HCT116 (cell line): ENCODE results near the gene RTN4RL1. TPM values are rescaled to one million over a fixed set of nuclear protein-coding genes. Genes with fewer than 3 reads are reported as not detected.

Experiments used
- ATAC-seq: fragments of 200-7000 bp; cut with Tn5 transposase; 2 replicates; pipeline ENCODE4 v1.9.1; 2020; ENCODE audit warnings: mild to moderate bottlenecking, moderate library complexity
- BruUV-seq: library from RNA; stranded (reverse); fragments of 400-500 nt; replicated peaks from 2 replicates; lab custom pipeline; 2021; lab: Mats Ljungman, UMichigan
- CTCF ChIA-PET: fragments of 300-600 bp; sonication (Branson Sonifier 250); formaldehyde crosslinking; loops from one replicate; lab custom pipeline; 2021; ENCODE audit warnings: antibody characterized with exemption; lab: Charles Lee
- POLR2A ChIA-PET: fragments of 300-600, 350-600 bp; sonication (Branson Sonifier 250); formaldehyde crosslinking; loops from one replicate; lab custom pipeline; 2021; ENCODE audit warnings: antibody characterized with exemption; lab: Charles Lee
- RAD21 ChIA-PET, 2 experiments: fragments of 300-600 bp; sonication (Branson Sonifier 250); formaldehyde crosslinking; loops; one replicate each; lab custom pipeline; 2023; ENCODE audit warnings: low total read pairs in 2 of 2; ENCODE audit not compliant: uncharacterized antibody in 2 of 2, unreplicated experiment in 2 of 2, low non-redundant PET in 1 of 2; lab: Charles Lee
- DNase-seq: peaks from one replicate; pipeline ENCODE4 v3.0.0-alpha.2; 2010; ENCODE audit warnings: low read depth, low spot score
- H2AFZ ChIP-seq: fragments of 200-600 bp; shearing (Covaris generic), sonication (generic); 2 replicates; pipeline ENCODE4 v1.6.1; 2017; ENCODE audit warnings: low read depth, mixed run types, mixed read lengths, antibody characterized with exemption, low read length; ENCODE audit not compliant: poor library complexity, severe bottlenecking
- H3K27ac ChIP-seq: 2 replicates; pipeline ENCODE4 v1.5.1; 2012; ENCODE audit warnings: low read depth, low read length
- H3K27me3 ChIP-seq: fragments of 200-600 bp; sonication (generic); 2 replicates; pipeline ENCODE4 v1.6.1; 2016; ENCODE audit warnings: mixed run types, low read length, mixed read lengths; ENCODE audit not compliant: insufficient read depth
- H3K36me3 ChIP-seq, 2 experiments: fragments of 200-500 bp in 1 of 2; fragments of 200-600 bp in 1 of 2; sonication (Bioruptor generic) in 1 of 2; sonication (generic) in 1 of 2; 2 replicates each; pipeline versions ENCODE4 v1.5.1 to v1.6.1; 2014 to 2016; ENCODE audit warnings: low read length in 2 of 2, inconsistent platforms in 1 of 2, mixed read lengths in 1 of 2, mixed run types in 1 of 2; ENCODE audit not compliant: insufficient read depth in 2 of 2, control insufficient read depth in 1 of 2
- H3K4me1 ChIP-seq, 2 experiments: fragments of 200-600 bp in 1 of 2; sonication (generic) in 1 of 2; 2 replicates each; pipeline versions ENCODE4 v1.5.1 to v1.6.1; 2012 to 2017; ENCODE audit warnings: low read length in 2 of 2, inconsistent platforms in 1 of 2, mild to moderate bottlenecking in 1 of 2, mixed read lengths in 1 of 2, mixed run types in 1 of 2, moderate library complexity in 1 of 2; ENCODE audit not compliant: insufficient read depth in 2 of 2, control insufficient read depth in 1 of 2
- H3K4me2 ChIP-seq: fragments of 200-600 bp; sonication (generic); 2 replicates; pipeline ENCODE4 v1.6.1; 2017; ENCODE audit warnings: mixed run types, low read length, mixed read lengths
- H3K4me3 ChIP-seq, 2 experiments: fragments of 200-600 bp in 1 of 2; sonication (generic) in 1 of 2; replicated peaks in 1 of 2; 2 replicates each; pipeline ENCODE4 v1.5.1; 2011 to 2016; ENCODE audit warnings: low read length in 2 of 2, control low read depth in 1 of 2, low read depth in 1 of 2, mild to moderate bottlenecking in 1 of 2, mixed read lengths in 1 of 2, mixed run types in 1 of 2
- H3K79me2 ChIP-seq: fragments of 200-600 bp; sonication (generic); 2 replicates; pipeline ENCODE4 v1.6.1; 2017; ENCODE audit warnings: mild to moderate bottlenecking, mixed run types, low read length, moderate library complexity, mixed read lengths; ENCODE audit not compliant: insufficient read depth
- H3K9ac ChIP-seq: fragments of 200-600 bp; sonication (generic); 2 replicates; pipeline ENCODE4 v1.6.1; 2016; ENCODE audit warnings: low read length, mixed read lengths
- H3K9me2 ChIP-seq: fragments of 200-600 bp; sonication (generic), shearing (Covaris generic); 2 replicates; pipeline ENCODE4 v1.6.1; 2017; ENCODE audit warnings: mixed run types, mild to moderate bottlenecking, moderate library complexity; ENCODE audit not compliant: insufficient read depth
- H3K9me3 ChIP-seq, 2 experiments: fragments of 200-500 bp in 1 of 2; fragments of 200-600 bp in 1 of 2; sonication (Bioruptor generic) in 1 of 2; sonication (generic) in 1 of 2; 2 replicates each; pipeline ENCODE4 v1.6.1; 2014 to 2017; ENCODE audit warnings: low read length in 2 of 2, mixed read lengths in 2 of 2, inconsistent platforms in 1 of 2, low read depth in 1 of 2, mild to moderate bottlenecking in 1 of 2, mixed run types in 1 of 2, moderate library complexity in 1 of 2; ENCODE audit not compliant: control insufficient read depth in 1 of 2, insufficient read depth in 1 of 2
- H4K20me1 ChIP-seq: fragments of 200-600 bp; sonication (generic), shearing (Covaris generic); 2 replicates; pipeline ENCODE4 v1.6.1; 2017; ENCODE audit warnings: mixed run types, mild to moderate bottlenecking, moderate library complexity; ENCODE audit not compliant: insufficient read depth
- ELF1 ChIP-seq: IDR thresholded peaks from 2 replicates; pipeline ENCODE4 v1.6.1; 2012; ENCODE audit warnings: low read depth, borderline replicate concordance
- FOSL1 ChIP-seq: IDR thresholded peaks from 2 replicates; pipeline ENCODE4 v1.6.1; 2012; ENCODE audit warnings: low read depth
- SIN3A ChIP-seq: IDR thresholded peaks from 2 replicates; pipeline ENCODE4 v1.6.1; 2012; ENCODE audit warnings: low read depth
- SRF ChIP-seq: IDR thresholded peaks from 2 replicates; pipeline ENCODE4 v1.6.1; 2012; ENCODE audit warnings: low read depth
- TCF7L2 ChIP-seq: IDR thresholded peaks from 2 replicates; pipeline ENCODE4 v1.7.0; 2011; ENCODE audit warnings: borderline replicate concordance, inconsistent platforms; ENCODE audit not compliant: insufficient read depth, insufficient read length; ENCODE audit errors: extremely low read depth
- YY1 ChIP-seq: IDR thresholded peaks from 2 replicates; pipeline ENCODE4 v1.6.1; 2011; ENCODE audit warnings: low read length, low read depth, moderate library complexity, mild to moderate bottlenecking; ENCODE audit not compliant: insufficient replicate concordance; ENCODE audit errors: extremely low read depth
- intact Hi-C: fragments of 100-400 bp; cut with micrococcal nuclease; formaldehyde crosslinking; loops from 2 replicates; pipeline ENCODE4 v1.10.0; 2022
- total RNA-seq: library from RNA; stranded (reverse); gene quantifications from one replicate; pipeline ENCODE4 v1.2.1, GENCODE V29; 2021; ENCODE audit not compliant: unreplicated experiment
- TF ChIP-seq, protein P1 (sequence below), 3 experiments: fragments of 200-600 bp in 1 of 3; sonication (generic) in 1 of 3; IDR thresholded peaks in 2 of 3; conservative IDR thresholded peaks in 1 of 3; 2 replicates each; pipeline ENCODE4 v1.5.1; 2012 to 2017; ENCODE audit warnings: low read depth in 2 of 3, low read length in 2 of 3, antibody characterized with exemption in 1 of 3, borderline replicate concordance in 1 of 3, control low read depth in 1 of 3, mild to moderate bottlenecking in 1 of 3, mixed read lengths in 1 of 3, mixed run types in 1 of 3, moderate library complexity in 1 of 3; ENCODE audit not compliant: insufficient read depth in 1 of 3
- TF ChIP-seq, protein P2 (sequence below): IDR thresholded peaks from 2 replicates; pipeline ENCODE4 v1.6.1; 2011; ENCODE audit warnings: mild to moderate bottlenecking, low read length, moderate library complexity; ENCODE audit not compliant: insufficient replicate concordance; ENCODE audit errors: extremely low read depth
- TF ChIP-seq, protein P3 (sequence below): IDR thresholded peaks from 2 replicates; pipeline ENCODE4 v1.6.1; 2012

Gene RTN4RL1
- total RNA-seq, 1 experiment from 2014 or later: 3.7 TPM

DNA sequence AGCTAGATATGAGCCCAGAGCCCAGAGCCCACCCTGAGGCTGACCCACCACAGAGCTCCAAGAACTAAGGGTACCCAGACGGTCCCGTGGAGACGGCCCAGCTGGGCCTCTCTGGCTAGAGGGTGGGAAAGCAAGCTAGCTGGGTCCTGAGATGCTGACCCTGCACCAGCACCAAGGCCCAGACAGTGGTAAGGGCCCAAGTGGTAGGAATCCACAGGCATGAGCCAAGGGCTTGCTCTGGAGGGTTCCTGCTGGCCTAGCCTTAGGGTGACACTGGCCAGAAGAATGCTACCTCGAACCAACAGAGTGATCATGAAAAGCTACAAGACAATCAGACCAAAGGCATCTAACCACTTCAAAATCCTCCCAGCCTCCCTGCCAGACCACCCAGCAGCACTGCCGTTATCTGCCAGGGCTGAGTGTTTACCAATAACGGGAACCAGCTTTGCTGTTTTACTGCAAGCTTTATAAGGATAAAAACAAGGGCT, 42.9 kb upstream of the RTN4RL1 start (continued):
- TF ChIP-seq, protein P1, sequence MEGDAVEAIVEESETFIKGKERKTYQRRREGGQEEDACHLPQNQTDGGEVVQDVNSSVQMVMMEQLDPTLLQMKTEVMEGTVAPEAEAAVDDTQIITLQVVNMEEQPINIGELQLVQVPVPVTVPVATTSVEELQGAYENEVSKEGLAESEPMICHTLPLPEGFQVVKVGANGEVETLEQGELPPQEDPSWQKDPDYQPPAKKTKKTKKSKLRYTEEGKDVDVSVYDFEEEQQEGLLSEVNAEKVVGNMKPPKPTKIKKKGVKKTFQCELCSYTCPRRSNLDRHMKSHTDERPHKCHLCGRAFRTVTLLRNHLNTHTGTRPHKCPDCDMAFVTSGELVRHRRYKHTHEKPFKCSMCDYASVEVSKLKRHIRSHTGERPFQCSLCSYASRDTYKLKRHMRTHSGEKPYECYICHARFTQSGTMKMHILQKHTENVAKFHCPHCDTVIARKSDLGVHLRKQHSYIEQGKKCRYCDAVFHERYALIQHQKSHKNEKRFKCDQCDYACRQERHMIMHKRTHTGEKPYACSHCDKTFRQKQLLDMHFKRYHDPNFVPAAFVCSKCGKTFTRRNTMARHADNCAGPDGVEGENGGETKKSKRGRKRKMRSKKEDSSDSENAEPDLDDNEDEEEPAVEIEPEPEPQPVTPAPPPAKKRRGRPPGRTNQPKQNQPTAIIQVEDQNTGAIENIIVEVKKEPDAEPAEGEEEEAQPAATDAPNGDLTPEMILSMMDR (IDR thresholded peaks at IDR 0.05 in 2 of 3, conservative IDR thresholded peaks at IDR 0.05 in 1 of 3; ENCODE audit: borderline replicate concordance in 1 of 3, insufficient read depth in 1 of 3, low read depth in 2 of 3, low read length in 2 of 3): no peak
- TF ChIP-seq, protein P2, sequence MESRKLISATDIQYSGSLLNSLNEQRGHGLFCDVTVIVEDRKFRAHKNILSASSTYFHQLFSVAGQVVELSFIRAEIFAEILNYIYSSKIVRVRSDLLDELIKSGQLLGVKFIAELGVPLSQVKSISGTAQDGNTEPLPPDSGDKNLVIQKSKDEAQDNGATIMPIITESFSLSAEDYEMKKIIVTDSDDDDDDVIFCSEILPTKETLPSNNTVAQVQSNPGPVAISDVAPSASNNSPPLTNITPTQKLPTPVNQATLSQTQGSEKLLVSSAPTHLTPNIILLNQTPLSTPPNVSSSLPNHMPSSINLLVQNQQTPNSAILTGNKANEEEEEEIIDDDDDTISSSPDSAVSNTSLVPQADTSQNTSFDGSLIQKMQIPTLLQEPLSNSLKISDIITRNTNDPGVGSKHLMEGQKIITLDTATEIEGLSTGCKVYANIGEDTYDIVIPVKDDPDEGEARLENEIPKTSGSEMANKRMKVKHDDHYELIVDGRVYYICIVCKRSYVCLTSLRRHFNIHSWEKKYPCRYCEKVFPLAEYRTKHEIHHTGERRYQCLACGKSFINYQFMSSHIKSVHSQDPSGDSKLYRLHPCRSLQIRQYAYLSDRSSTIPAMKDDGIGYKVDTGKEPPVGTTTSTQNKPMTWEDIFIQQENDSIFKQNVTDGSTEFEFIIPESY: no peak
- TF ChIP-seq ELF1: no peak

DNA sequence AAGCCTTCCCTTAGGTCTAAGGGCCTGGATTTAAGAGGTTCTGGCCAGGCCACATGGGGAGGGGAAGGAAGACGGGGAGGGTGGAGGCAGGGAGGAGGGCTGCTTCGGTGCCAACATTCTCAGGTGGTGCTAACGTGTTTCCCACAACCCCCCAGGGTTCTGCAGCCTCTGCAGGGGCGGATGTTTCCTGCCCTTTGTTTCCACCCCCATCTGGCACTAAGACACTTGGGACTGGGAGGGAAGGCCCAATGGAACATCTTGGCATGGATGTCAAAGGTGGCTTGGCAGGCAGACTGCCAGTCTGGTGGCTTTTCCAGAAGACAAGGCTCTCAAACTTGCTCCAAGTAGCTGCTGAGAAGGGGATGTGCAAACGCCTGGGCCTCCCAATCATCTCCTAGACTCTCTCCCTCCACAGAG, 42.5 kb upstream of the RTN4RL1 start:
- Histone ChIP-seq H3K4me1 (peaks cover 0 to 19% of the 10 kb centered on the region in 2 experiments; a peak in 3 of 4 replicates), H3K9ac (no peak overlapping the region), H4K20me1 (no peaks in the 10 kb centered on the region), H3K79me2 (no peaks in the 10 kb centered on the region), H3K4me3 (no peak overlapping the region), H3K9me2 (no peaks in the 10 kb centered on the region), H3K36me3 (no peaks in the 10 kb centered on the region), H3K9me3 (no peaks in the 10 kb centered on the region), H2AFZ (no peak overlapping the region), H3K27me3 (no peaks in the 10 kb centered on the region), H3K27ac (no peak overlapping the region), H3K4me2 (no peak overlapping the region)
- BruUV-seq: no TSS peak
- ATAC-seq (no peak), DNase-seq (no peak)
- CTCF ChIA-PET: interaction anchor here (1.3 kb wide), 1 partner anchor 9 kb away, joined by 3 read pairs; no protein-coding TSS in a partner anchor
- TF ChIP-seq SIN3A (no peak), ELF1 (no peak), SRF (no peak), FOSL1 (no peak), YY1 (no peak), TCF7L2 (no peak)
- TF ChIP-seq, protein P3, sequence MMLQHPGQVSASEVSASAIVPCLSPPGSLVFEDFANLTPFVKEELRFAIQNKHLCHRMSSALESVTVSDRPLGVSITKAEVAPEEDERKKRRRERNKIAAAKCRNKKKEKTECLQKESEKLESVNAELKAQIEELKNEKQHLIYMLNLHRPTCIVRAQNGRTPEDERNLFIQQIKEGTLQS: no peak
- POLR2A ChIA-PET: no interaction called here
- intact Hi-C loops: no loop called here
- RAD21 ChIA-PET: no interaction called here
